Mammary epithelial cell (primary cell): ENCODE results near the gene CD28.

Experiments used
- EZH2 ChIP-seq: IDR thresholded peaks from 2 replicates; pipeline ENCODE4 v1.6.1; 2012; ENCODE audit warnings: low read length, inconsistent platforms, borderline replicate concordance
- TF ChIP-seq, protein P1 (sequence below), 2 donors: IDR thresholded peaks in 1 of 2; conservative IDR thresholded peaks in 1 of 2; 2 replicates each; pipeline ENCODE4 v1.5.1; 2011 to 2012; ENCODE audit warnings: inconsistent platforms in 2 of 2, low read length in 2 of 2, mild to moderate bottlenecking in 2 of 2, control low read depth in 1 of 2, low read depth in 1 of 2; ENCODE audit not compliant: insufficient read depth in 1 of 2; ENCODE audit errors: extremely low read depth in 1 of 2

DNA sequence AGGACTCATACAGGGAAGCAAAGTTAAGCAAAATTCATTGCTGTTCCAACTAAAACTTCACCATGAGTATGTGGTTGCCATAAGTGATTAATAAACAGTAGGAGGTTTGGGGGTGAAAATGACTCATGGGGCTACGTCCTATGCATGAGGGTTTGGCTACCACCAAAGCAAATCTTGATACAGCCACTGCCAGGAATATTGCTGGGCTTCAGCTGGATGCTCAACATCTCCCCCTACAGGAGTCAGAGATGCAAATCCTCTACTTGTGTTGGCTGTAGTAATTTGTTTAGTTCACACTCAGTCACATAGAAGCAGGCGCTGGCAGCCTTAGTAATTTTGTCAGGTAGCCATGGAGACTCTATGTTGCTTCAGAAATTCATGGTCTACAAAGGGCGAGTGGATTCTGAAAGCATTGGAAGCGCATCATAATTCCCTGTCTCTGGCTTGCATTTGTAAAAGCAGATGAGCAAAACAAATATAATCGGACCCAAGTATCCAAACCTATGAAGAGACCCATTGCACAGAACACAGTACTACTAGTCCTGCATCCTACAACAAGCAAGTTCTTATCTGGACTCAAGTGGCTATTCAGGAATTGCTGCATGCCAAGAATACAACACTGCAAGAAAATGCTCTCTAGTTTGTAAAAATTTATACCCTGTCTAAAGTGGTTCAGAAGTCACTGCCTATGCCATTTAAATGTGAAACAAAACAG is 76.0 kb downstream of the CD28 start:
- TF ChIP-seq, protein P1, sequence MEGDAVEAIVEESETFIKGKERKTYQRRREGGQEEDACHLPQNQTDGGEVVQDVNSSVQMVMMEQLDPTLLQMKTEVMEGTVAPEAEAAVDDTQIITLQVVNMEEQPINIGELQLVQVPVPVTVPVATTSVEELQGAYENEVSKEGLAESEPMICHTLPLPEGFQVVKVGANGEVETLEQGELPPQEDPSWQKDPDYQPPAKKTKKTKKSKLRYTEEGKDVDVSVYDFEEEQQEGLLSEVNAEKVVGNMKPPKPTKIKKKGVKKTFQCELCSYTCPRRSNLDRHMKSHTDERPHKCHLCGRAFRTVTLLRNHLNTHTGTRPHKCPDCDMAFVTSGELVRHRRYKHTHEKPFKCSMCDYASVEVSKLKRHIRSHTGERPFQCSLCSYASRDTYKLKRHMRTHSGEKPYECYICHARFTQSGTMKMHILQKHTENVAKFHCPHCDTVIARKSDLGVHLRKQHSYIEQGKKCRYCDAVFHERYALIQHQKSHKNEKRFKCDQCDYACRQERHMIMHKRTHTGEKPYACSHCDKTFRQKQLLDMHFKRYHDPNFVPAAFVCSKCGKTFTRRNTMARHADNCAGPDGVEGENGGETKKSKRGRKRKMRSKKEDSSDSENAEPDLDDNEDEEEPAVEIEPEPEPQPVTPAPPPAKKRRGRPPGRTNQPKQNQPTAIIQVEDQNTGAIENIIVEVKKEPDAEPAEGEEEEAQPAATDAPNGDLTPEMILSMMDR (conservative IDR thresholded peaks at IDR 0.05 in 1 of 2, IDR thresholded peaks at IDR 0.05 in 1 of 2; ENCODE audit: extremely low read depth in 1 of 2, insufficient read depth in 1 of 2, low read depth in 1 of 2, low read length in 2 of 2): peak; percentile 88 to 96
- no peak for TF ChIP-seq EZH2
